Retinal pigment epithelial cell (primary cell): ENCODE data around the gene DIS3L.
"Not testable (repeated sequence)": the region's sequence is repeated elsewhere in the genome, so short reads cannot be mapped to it uniquely, and the experiment has no call there.

Experiments used
- DNase-seq: peaks from one replicate; pipeline ENCODE4 v3.0.0-alpha.2; 2010; ENCODE audit warnings: low read depth
- H3K4me3 ChIP-seq: 2 replicates; pipeline ENCODE4 v1.5.1; 2011; ENCODE audit warnings: mild to moderate bottlenecking, low read length, control low read depth, moderate library complexity
- TF ChIP-seq, protein P1 (sequence below): conservative IDR thresholded peaks from 2 replicates; pipeline ENCODE4 v1.5.1; 2011; ENCODE audit warnings: low read depth, low read length, control low read depth, inconsistent platforms

DIS3L gene

DNA sequence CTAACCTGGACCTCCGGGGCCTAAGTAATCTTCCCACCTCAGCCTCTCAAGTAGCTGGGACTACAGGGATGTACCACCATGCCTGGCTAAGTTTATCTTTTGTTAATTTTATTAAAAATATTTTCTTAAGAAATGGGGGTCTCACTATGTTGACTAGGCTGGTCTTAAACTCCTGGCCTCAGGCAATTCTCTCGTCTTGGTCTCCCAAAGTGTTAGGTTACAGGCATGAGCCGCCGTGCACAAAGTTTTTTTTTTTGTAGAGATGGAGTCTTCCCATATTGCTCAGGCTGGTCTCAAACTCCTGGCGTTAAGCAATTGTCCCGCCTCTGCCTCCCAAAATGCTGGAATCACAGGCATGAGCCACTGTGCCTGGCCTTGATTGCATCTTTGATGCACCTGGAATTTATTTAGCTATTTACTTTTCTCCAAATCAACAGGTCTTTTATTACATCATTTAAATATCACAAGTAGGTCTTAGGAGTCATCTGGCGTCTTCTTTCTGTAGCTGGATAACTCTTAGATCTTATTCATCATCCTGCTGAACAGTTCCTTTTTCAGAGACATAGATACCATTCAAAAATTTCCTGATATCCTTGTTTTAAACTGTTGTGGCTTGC lies 85.6 kb downstream of the DIS3L start:
- H3K4me3 ChIP-seq, result no peak overlapping the region
- TF ChIP-seq, protein P1, sequence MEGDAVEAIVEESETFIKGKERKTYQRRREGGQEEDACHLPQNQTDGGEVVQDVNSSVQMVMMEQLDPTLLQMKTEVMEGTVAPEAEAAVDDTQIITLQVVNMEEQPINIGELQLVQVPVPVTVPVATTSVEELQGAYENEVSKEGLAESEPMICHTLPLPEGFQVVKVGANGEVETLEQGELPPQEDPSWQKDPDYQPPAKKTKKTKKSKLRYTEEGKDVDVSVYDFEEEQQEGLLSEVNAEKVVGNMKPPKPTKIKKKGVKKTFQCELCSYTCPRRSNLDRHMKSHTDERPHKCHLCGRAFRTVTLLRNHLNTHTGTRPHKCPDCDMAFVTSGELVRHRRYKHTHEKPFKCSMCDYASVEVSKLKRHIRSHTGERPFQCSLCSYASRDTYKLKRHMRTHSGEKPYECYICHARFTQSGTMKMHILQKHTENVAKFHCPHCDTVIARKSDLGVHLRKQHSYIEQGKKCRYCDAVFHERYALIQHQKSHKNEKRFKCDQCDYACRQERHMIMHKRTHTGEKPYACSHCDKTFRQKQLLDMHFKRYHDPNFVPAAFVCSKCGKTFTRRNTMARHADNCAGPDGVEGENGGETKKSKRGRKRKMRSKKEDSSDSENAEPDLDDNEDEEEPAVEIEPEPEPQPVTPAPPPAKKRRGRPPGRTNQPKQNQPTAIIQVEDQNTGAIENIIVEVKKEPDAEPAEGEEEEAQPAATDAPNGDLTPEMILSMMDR, result no peak
- no peak for DNase-seq

DNA sequence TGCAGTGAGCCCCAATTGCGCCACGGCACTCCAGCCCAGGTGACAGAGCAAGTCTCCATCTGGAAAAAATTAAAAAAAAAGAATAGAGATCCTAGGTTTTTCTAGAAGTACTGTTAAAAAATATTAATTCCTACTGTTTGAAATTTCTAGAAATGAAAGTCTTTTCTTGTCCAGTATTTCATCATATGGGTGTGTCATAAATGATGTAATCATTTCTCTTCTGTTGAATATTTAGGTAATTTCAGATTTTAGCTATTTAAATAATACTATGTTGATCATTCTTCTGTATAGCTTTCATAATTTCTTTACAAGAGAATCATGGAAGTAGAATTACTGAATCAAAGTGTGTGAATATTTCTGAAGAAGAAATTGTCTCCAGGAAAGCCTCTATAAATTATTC lies 88.0 kb downstream of the DIS3L start:
- not testable (repeated sequence) for H3K4me3 ChIP-seq, DNase-seq
